Measurements from ENCODE around the gene NDEL1.

Gene NDEL1

DNA sequence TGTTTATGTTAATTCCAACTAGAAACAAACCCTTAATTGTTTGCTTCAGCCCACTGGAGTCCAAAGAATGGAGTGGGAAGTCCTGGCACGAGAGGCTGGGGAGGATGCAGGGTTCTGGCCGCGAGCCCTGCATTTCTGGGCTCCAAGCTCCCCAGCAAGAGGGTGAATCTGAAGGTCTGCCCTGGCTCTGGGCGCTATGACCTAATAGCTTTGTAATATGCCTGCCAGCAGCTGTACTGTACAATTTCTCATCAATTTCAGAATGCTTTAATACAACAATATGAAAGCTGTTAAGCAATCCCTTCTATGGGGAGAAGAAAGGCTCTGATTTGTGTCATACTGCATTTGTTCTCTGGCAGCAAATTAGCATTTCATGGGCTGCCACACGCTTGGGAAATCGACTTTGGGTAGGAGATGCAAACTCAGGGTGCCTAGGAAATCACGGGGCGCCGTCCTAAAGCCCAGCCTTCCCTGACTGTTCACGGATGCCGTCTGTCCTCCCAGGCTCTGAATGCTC lies 43.8 kb downstream of the NDEL1 start:
- peak; percentile 57 for DNase-seq (ENCODE audit: low read depth)

DNA sequence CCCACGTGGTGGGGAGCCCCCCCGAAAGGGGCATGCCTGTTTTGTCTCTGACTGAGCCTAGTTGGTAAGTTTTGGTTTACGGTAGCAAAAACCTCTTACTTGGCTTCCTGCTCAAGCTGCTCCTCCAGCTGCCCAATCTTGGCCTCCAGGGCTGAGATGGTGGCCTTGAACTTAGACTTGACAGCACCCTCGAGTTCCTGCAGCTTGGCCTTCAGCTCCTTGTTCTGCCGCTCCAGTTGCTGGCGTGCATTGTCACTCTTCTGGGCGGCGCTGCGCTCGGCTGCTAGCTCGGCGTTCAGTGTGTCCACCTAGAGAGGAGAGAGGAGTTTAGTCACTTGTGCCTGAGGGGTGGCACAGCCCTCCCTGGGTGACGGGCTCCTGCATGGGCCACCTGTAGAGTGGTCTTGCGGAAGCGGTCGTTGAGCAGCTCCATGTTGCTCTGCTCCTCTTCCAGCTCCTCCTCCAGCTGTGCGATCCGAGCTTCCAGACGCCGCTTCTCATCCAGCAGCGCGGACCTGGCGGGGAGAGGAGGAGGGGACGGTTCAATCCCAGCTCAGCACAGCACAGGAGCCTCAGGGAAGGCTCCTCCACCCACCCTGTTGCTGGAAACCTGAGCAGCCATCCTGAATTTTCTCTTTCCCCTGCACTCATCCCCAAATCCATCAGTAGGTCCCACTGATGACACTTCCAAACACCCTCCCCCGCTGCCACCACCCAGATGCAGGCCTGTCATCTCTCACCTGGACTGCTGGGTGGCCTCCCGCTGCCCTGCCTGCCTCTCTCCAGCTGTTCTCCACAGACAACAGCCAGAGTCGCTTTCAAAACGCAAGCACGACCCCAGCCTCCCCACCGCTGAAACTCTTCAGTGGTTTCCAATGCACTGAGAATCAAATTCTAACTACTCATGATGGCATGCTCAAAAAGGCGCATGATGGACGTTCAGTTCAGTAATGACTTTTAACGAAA lies 44.6 kb downstream of the NDEL1 start:
- no peak for DNase-seq (ENCODE audit: low read depth)

GRCh38 chr17:8481089-8481488 lies 45.4 kb downstream of the NDEL1 start:
- no peak for DNase-seq (ENCODE audit: low read depth)

DNA sequence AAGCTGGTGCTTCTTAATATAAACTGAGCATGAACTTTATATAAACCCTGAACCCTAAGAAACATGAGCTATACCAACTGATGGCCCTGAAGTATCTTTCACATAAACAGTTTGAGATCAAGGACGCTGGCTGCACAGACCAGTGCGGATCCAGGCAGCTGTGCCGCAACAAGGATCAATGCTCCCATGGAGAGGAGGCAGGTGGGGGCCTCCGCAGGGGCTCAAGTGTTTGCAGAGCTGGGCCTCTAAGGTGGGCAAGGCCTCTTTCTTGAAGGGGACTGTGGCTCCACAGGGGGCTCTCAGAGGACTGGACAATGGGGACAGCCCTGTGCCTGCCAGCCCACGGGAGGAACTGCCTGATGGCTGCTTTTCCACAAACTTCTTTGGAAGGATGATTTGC lies 46.0 kb downstream of the NDEL1 start:
- no peak for DNase-seq (ENCODE audit: low read depth)

DNA sequence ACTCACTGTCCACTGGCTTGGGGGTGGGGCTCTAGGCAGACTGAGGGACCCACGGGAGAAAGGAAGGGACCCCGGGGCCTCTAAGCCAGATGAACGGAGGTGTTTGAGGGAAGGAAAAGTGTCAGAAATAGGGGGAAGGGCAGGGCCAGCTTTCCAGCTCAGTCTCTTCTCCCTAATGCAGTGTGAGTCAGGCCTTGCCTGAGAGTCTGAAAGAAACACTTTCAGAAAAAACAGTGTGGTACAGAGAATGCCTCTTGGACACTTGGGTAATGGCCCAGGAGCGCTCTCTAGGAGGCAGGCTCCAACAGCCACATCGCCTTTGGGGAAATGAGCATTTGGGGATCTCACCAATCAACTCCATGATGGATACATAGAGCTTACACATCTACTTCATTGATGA lies 46.9 kb downstream of the NDEL1 start:
- no peak for DNase-seq (ENCODE audit: low read depth)

DNA sequence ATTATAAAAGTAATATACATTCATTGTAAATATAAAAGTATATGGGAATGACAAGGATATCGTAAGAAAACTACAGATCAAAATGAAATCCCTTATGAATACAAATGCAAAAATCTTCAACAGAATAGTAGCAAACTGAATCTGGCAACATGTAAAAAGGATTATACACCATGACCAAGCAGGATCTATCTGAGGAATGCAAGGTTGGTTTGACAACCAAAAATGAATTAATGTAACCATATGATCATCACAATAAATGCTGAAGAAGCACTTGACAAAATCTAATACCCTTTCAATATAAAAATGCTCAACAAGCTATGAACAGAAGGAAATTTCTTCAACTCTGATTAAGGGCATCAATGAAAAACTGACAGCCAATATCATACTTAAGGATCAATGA lies 48.8 kb downstream of the NDEL1 start:
- no peak for DNase-seq (ENCODE audit: low read depth)

DNA sequence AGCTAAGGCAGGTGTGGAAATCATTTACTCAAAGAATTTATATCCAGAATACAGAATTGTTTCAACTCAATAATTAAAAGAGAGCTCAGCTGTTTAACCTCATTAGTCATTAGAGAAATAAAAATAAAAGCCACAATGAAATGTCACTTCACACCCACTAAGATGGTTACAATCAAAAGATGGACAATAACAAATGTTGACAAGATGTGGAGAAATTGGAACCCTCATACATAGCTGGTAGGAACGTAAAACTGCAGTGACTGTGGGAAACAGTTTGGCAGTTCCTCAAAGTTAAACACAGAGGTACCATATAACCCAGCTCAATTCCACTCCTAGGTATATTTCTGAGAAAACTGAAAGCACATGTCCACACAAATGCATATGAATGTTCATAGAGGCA lies 49.8 kb downstream of the NDEL1 start:
- no peak for DNase-seq (ENCODE audit: low read depth)

- no peak for DNase-seq (ENCODE audit: low read depth)
These were observed 51.5 kb downstream of the NDEL1 start for GRCh38 chr17:8487130-8487645.

DNA sequence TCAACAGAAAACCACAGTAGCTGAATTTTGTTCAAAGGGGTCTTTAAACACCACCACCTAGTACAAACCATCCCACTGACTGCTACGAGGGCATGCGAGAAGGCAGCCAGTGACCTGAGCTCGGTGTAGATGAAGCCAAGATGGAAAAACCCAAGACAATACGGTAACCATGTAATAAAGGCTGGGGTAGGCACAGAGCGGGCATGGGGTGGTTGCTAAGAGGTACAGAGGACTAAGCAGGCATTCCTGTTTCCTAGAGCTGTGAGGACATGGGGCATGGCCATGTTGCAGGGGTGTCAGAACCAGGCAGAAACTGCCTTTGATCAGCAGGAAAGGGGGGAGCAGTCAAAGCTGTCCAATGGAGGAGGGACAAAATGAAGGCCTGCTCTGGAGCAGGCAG lies 52.1 kb downstream of the NDEL1 start:
- no peak for DNase-seq (ENCODE audit: low read depth)

DNA sequence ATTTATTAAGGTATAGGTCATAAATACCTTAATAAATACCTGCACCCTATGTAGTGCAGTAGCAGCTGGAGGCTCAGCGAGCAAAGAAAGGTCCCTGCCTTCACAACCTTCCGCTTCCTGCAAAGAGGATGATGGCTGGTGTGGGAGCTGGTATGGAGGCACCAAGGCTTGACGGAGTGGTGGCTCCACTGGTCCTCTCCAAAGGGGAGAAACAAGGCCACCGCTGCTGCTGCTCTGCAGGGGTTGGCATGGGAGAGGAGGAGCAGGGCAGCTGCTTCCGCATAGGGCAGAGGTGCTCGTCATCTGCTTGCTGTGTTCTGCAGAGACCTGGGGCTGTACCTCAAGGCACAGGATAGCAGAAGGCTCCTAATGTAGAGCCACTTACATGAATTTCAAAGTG lies 52.8 kb downstream of the NDEL1 start:
- DNase-seq (ENCODE audit: low read depth) = no peak

DNA sequence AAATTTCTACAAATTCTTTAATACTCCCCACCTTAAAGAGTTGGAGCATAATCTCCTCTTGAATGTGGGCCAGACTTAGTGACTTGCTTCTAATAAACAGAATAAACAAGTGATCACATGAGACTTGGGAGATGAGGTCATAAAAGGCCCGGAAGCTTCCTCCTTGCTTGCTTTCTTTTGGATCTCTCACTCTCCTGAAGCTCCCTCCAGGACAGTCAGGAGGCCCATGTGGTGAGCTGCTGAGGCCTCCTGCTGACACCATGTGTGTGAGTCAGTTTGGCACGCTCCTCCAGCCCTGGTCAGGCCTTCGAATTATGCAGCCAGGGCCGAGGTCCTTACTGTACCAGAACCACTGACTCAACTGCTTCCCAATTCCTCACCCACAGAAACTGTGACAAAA lies 53.2 kb downstream of the NDEL1 start:
- peak; percentile 89 for DNase-seq (ENCODE audit: low read depth)

DNA sequence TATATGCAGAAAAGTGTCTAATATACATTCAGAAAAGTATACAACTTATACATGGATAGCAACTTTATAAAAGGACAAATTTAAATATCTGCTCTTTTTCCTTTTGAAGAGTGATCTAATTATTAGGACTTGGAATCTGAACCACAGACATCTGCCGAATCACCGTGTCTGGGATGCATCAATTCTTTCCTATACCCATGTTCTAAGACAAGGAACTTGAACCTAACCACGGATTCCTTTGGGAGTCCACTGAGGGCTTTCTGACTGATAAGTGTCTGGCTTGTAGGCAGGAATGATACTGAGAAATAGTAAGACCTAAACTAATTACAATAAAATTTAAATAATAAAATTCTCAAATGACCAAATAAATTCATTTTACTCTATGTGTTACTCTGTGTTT lies 54.2 kb downstream of the NDEL1 start:
- no peak for DNase-seq (ENCODE audit: low read depth)

GRCh38 chr17:8490256-8491023 lies 54.8 kb downstream of the NDEL1 start:
- no peak for DNase-seq (ENCODE audit: low read depth)

GRCh38 chr17:8492121-8492520 lies 56.4 kb downstream of the NDEL1 start:
- DNase-seq (ENCODE audit: low read depth) = no peak

- DNase-seq (ENCODE audit: low read depth) = no peak
These were observed 58.3 kb downstream of the NDEL1 start for GRCh38 chr17:8494021-8494420.

- no peak for DNase-seq (ENCODE audit: low read depth)
These were observed 58.9 kb downstream of the NDEL1 start for GRCh38 chr17:8494506-8495111.

DNA sequence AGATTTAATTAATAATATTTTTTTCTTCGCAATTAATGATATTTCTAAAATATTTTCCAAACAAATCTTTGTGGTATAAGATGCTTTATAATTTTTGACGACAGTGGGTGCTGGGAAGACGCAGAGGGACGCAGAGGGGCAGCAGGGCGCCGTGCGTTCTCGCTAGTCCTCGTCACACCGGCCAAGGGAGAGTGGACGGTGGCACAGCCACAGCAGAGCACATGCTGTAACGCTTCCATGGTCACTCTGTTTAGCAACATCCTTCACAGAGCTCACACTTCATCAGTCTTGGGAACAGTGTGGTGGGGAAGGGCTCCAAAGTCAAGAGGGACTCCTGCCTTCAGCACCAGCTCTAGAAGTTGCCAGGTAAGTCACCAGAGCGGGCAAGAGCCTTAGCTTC lies 60.4 kb downstream of the NDEL1 start:
- DNase-seq (ENCODE audit: low read depth) = no peak

GRCh38 chr17:8499171-8499570 lies 63.5 kb downstream of the NDEL1 start:
- DNase-seq (ENCODE audit: low read depth) = no peak

DNA sequence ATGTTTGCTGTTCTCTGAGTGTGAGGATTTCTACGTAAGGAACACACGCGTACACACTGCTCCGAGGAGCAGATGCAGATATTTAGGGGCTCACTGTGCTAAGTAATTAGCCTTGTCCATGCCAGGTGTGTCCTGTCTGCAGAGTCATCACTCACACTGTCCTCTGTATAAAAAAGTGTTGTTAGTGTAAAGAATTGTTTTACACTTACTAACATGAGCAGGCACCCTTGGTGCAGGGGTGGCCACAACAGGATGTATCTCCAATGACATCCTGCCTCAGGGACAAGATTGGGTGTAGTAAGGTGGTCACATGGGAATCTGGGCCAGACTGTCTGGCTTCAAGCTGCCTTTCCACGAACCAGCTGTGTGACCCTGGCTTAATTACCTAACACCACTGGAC lies 63.9 kb downstream of the NDEL1 start:
- DNase-seq (ENCODE audit: low read depth) = no peak

DNA sequence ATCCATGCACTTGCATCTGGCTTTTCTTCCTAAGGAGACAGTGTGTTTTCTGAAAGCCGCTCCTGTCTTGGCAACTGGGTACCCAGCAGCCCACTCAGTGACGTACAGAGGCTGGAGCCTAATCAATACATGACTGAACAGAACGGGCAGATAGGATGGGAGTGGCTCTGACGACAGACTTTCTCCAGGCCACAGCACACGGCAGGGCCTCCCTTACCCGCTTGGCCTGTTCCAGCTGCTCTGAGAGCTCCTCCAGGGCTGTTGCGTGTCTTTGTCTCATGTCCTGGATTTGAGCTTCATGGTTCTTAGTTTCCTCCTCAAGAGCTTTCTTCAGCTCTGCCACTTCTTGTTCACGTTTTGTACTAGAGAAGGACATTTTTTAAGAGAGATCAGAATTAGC lies 64.9 kb downstream of the NDEL1 start:
- no peak for DNase-seq (ENCODE audit: low read depth)

DNA sequence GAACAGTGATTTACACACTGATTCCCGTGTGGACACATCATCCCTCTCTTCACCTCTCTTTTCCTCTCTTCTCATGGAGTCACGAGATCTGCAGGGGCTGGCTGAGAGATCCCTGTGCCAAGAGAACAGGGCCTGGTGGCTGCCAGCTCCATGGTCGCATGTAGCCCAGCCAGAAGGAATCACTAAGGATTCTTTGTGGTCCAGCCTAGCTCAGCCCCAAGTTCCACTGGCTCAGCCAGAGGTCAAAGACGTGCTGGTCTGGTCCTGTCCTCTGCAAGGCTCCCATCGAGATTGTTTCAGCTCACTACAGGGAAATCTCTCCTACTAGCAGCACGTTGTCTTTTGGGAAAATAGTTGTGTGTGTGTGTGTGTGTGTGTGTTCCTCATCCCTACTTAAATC lies 66.4 kb downstream of the NDEL1 start:
- DNase-seq (ENCODE audit: low read depth) = no peak

DNA sequence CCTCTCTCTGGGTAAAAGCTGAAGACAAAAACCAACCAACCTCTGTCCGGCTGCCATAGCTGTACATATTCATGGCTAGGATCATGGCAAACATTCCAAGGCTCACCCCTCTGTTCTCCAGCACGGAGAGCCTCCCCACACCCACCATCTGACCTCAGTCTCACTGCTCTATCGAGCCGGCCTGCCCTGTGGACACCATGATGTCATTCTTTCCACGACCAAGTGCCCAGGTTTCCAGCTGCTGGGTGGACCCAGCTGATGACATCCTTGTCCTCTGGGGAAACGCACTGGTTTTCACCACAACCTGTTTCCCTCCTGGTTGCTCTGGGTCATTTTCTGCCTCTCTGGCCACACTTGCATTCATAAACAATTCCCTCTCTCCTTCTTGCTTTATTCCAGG lies 67.7 kb downstream of the NDEL1 start:
- DNase-seq (ENCODE audit: low read depth) = no peak
